Right lobe of liver (tissue), 4 donors: ENCODE measurements around the gene MYH13.

Experiments
- CTCF ChIP-seq, 4 donors: fragments of 200-600 bp in 3 of 4; fragments of 450-650 bp in 1 of 4; IDR thresholded peaks; one replicate each; pipeline versions ENCODE4 v1.5.1 to v1.8.0; 2016 to 2022; ENCODE audit warnings: antibody characterized with exemption in 4 of 4, mild to moderate bottlenecking in 2 of 4
- POLR2A ChIP-seq: fragments of 450-650 bp; IDR thresholded peaks from one replicate; pipeline ENCODE4 v1.6.1; 2017; ENCODE audit warnings: antibody characterized with exemption, mild to moderate bottlenecking
- donor health status: DM: no; HTN: no; CAD: no.
- donor health status: DM: no; HTN: no; CAD: no.
- donor health status: DM: no; HTN: yes; CAD: no.

GRCh38 chr17:10295728-10296343 is 77.0 kb downstream of the MYH13 start:
- TF ChIP-seq CTCF (IDR thresholded peaks at IDR 0.05) (peak; percentile 43 to 69 (median 60)), POLR2A (no peak)
